Panc1 (cell line): ENCODE data around the gene AKAP12. TPM values are rescaled to one million over a fixed set of nuclear protein-coding genes. Genes with fewer than 3 reads are reported as not detected.

Experiments
- ATAC-seq: fragments of 200-7000 bp; cut with Tn5 transposase; 2 replicates; pipeline ENCODE4 v1.9.1; 2020; ENCODE audit warnings: mild to moderate bottlenecking, moderate library complexity
- BruUV-seq: library from RNA; stranded (reverse); fragments of 400-500 nt; replicated peaks from 2 replicates; lab custom pipeline; 2021; lab: Mats Ljungman, UMichigan
- CTCF ChIA-PET: fragments of 300-600 bp; sonication (Branson Sonifier 250); formaldehyde crosslinking; loops from one replicate; lab custom pipeline; 2022; ENCODE audit warnings: antibody characterized with exemption; lab: Charles Lee
- POLR2A ChIA-PET: fragments of 300-600 bp; sonication (Branson Sonifier 250); formaldehyde crosslinking; loops from one replicate; lab custom pipeline; 2022; ENCODE audit warnings: antibody characterized with exemption; lab: Charles Lee
- DNase-seq: peaks from one replicate; pipeline ENCODE4 v3.0.0-alpha.2; 2010; ENCODE audit warnings: low read depth, low spot score
- H3K27ac ChIP-seq: 2 replicates; pipeline ENCODE4 v1.5.1; 2011; ENCODE audit warnings: mild to moderate bottlenecking, low read length, inconsistent platforms
- H3K27me3 ChIP-seq: fragments of 200-500 bp; sonication (Bioruptor generic); 2 replicates; pipeline ENCODE4 v1.6.0; 2014; ENCODE audit warnings: low read length, inconsistent platforms; ENCODE audit not compliant: control insufficient read depth, insufficient read depth
- H3K36me3 ChIP-seq: fragments of 200-500 bp; sonication (Bioruptor generic); 2 replicates; pipeline ENCODE4 v1.5.1; 2014; ENCODE audit warnings: inconsistent platforms, mild to moderate bottlenecking, low read length, moderate library complexity; ENCODE audit not compliant: control insufficient read depth, insufficient read depth
- H3K4me1 ChIP-seq: 2 replicates; pipeline ENCODE4 v1.5.1; 2011; ENCODE audit warnings: inconsistent platforms, mild to moderate bottlenecking, low read length, moderate library complexity; ENCODE audit not compliant: control insufficient read depth, insufficient read depth
- H3K4me3 ChIP-seq, 2 experiments: 2 replicates each; pipeline ENCODE4 v1.5.1; 2011 to 2012; ENCODE audit warnings: low read depth in 2 of 2, low read length in 2 of 2, mild to moderate bottlenecking in 2 of 2, inconsistent platforms in 1 of 2, moderate library complexity in 1 of 2
- H3K9me3 ChIP-seq: fragments of 200-500 bp; sonication (Bioruptor generic); 2 replicates; pipeline ENCODE4 v1.5.1; 2014; ENCODE audit warnings: low read depth, mild to moderate bottlenecking, inconsistent platforms, low read length, moderate library complexity; ENCODE audit not compliant: control insufficient read depth, insufficient read depth
- CTCF ChIP-seq: fragments of 450-650 bp; IDR thresholded peaks from 2 replicates; pipeline ENCODE4 v1.5.1; 2017; ENCODE audit warnings: mild to moderate bottlenecking
- POLR2AphosphoS5 ChIP-seq: IDR thresholded peaks from 2 replicates; pipeline ENCODE4 v1.6.1; 2012; ENCODE audit warnings: mild to moderate bottlenecking, low read depth, low read length, moderate library complexity
- REST ChIP-seq, 2 experiments: IDR thresholded peaks; 2 replicates each; pipeline ENCODE4 v1.6.1; 2011 to 2012; ENCODE audit warnings: low read depth in 2 of 2, control low read depth in 1 of 2, low read length in 1 of 2, mild to moderate bottlenecking in 1 of 2, moderate library complexity in 1 of 2; ENCODE audit not compliant: insufficient read depth in 1 of 2
- SIN3A ChIP-seq: IDR thresholded peaks from 2 replicates; pipeline ENCODE4 v1.6.1; 2012; ENCODE audit warnings: low read depth, mild to moderate bottlenecking, low read length, moderate library complexity, borderline replicate concordance; ENCODE audit not compliant: insufficient read depth
- TCF7L2 ChIP-seq: IDR thresholded peaks from 2 replicates; pipeline ENCODE4 v1.6.1; 2011; ENCODE audit warnings: mild to moderate bottlenecking, low read depth, low read length, inconsistent platforms
- in situ Hi-C: cut with HindIII; loops from 2 replicates; pipeline ENCODE4 v1.10.0; 2016; ENCODE audit warnings: low sequenced_read_pairs, low pct_unique_long_range_greater_than_20kb
- intact Hi-C: fragments of 100-400 bp; cut with micrococcal nuclease; formaldehyde crosslinking; loops from one replicate; pipeline ENCODE4 v1.10.0; 2022; ENCODE audit not compliant: unreplicated experiment
- total RNA-seq: library from RNA; stranded (reverse); gene quantifications from one replicate; pipeline ENCODE4 v1.2.1, GENCODE V29; 2021; ENCODE audit not compliant: unreplicated experiment

The AKAP12 gene
- total RNA-seq, 1 experiment from 2014 or later: 267 TPM

- TF ChIP-seq CTCF (no peak), TCF7L2 (no peak), REST (IDR thresholded peaks at IDR 0.05; ENCODE audit: insufficient read depth in 1 of 2, low read depth in 2 of 2, low read length in 1 of 2) (no peak), POLR2AphosphoS5 (no peak), SIN3A (no peak)
- Histone ChIP-seq H3K9me3 (no peaks in the 10 kb centered on the region), H3K27me3 (no peaks in the 10 kb centered on the region), H3K4me1 (no peaks in the 10 kb centered on the region), H3K36me3 (0 out of 2 replicates have a peak, but pooled peaks cover 2% of the 10 kb centered on the region), H3K27ac (no peak overlapping the region), H3K4me3 (no peak overlapping the region)
- ATAC-seq: no peak
- DNase-seq: no peak
- ChIA-PET POLR2A (interaction anchor here (0.5 kb wide), 1 partner anchor 73 kb away, joined by 3 read pairs; no protein-coding TSS in a partner anchor), CTCF (interaction anchor here (0.5 kb wide), 1 partner anchor 8 kb away, joined by 5 read pairs; no protein-coding TSS in a partner anchor)
- no TSS peak for BruUV-seq
- in situ Hi-C loops: no loop called here
- intact Hi-C loops: no loop called here
These were observed 100.6 kb downstream of the AKAP12 start for GRCh38 chr6:151340219-151340978.

- in situ Hi-C loops: no loop called here
These were observed 101.9 kb downstream of the AKAP12 start for GRCh38 chr6:151341476-151342195.

More at GRCh38 chr6:151341476-151342195, 101.9 kb downstream of the AKAP12 start:
- Histone ChIP-seq H3K4me1 (no peaks in the 10 kb centered on the region), H3K9me3 (no peaks in the 10 kb centered on the region), H3K27ac (no peak overlapping the region), H3K27me3 (no peaks in the 10 kb centered on the region), H3K36me3 (0 out of 2 replicates have a peak, but pooled peaks cover 2% of the 10 kb centered on the region), H3K4me3 (no peak overlapping the region)
- BruUV-seq: no TSS peak
- CTCF ChIA-PET: no interaction called here
- no peak for TF ChIP-seq REST (IDR thresholded peaks at IDR 0.05; ENCODE audit: insufficient read depth in 1 of 2, low read depth in 2 of 2, low read length in 1 of 2)
- no peak for TF ChIP-seq CTCF
- no peak for TF ChIP-seq TCF7L2
- TF ChIP-seq SIN3A: no peak
- TF ChIP-seq POLR2AphosphoS5: no peak
- DNase-seq: no peak
- ATAC-seq: peak; percentile 37
- intact Hi-C loops: no loop called here
- POLR2A ChIA-PET: no interaction called here
